ENCODE data around the gene TRMT2A.

Gene TRMT2A

GRCh38 chr22:20131859-20132685 lies 15.0 kb upstream of the TRMT2A start:
- DNase-seq = no peak

GRCh38 chr22:20131597-20131858 lies 14.5 kb upstream of the TRMT2A start, which contains the start of gene ZDHHC8:
Gene ZDHHC8, plus strand, starts transcription at chr22:20131804. Its CDS starts 144 bp downstream, at chr22:20131948.
- DNase-seq = no peak

- peak; percentile 72 for DNase-seq
Observed at GRCh38 chr22:20130731-20131596, 13.9 kb upstream of the TRMT2A start.

- no peak for DNase-seq
Observed at GRCh38 chr22:20130319-20130718, 13.3 kb upstream of the TRMT2A start.

GRCh38 chr22:20129747-20130014 lies 12.7 kb upstream of the TRMT2A start:
- no peak for DNase-seq

- peak; percentile 13 for DNase-seq
Observed at GRCh38 chr22:20128902-20129746, 12.1 kb upstream of the TRMT2A start.

- no peak for DNase-seq
Observed at GRCh38 chr22:20128619-20128901, 11.5 kb upstream of the TRMT2A start.

GRCh38 chr22:20127869-20128618 lies 11.0 kb upstream of the TRMT2A start:
- no peak for DNase-seq

- DNase-seq = no peak
Observed at GRCh38 chr22:20127318-20127868, 10.4 kb upstream of the TRMT2A start.

- no peak for DNase-seq
Observed at GRCh38 chr22:20126284-20127029, 9.4 kb upstream of the TRMT2A start.

GRCh38 chr22:20125201-20126174 lies 8.5 kb upstream of the TRMT2A start:
- no peak for DNase-seq

GRCh38 chr22:20124083-20124787 lies 7.2 kb upstream of the TRMT2A start:
- no peak for DNase-seq

- no peak for DNase-seq
Observed at GRCh38 chr22:20123366-20124082, 6.5 kb upstream of the TRMT2A start.

GRCh38 chr22:20121856-20122415 lies 4.9 kb upstream of the TRMT2A start:
- DNase-seq = no peak

- no peak for DNase-seq
Observed at GRCh38 chr22:20118300-20119020, 1.4 kb upstream of the TRMT2A start.

- peak; percentile 16 for DNase-seq
Observed at GRCh38 chr22:20117633-20118299, 740 bp upstream of the TRMT2A start.

GRCh38 chr22:20116376-20116950 lies 563 bp downstream of the TRMT2A start:
- DNase-seq = no peak
